GM10248 (cell line): ENCODE measurements around the gene ACSL5.
"Not testable (repeated sequence)": the region's sequence is repeated elsewhere in the genome, so short reads cannot be mapped to it uniquely, and the experiment has no call there.

Experiments used
- CTCF ChIA-PET: fragments of 300-600 bp; sonication (Branson Sonifier 250); formaldehyde crosslinking; extraction: SDS; loops from one replicate; lab custom pipeline; 2021; ENCODE audit warnings: antibody characterized with exemption; lab: Yijun Ruan, JAX
- POLR2A ChIA-PET: fragments of 350-650 bp; sonication (Branson Sonifier 250); formaldehyde crosslinking; extraction: SDS; loops from one replicate; lab custom pipeline; 2020; ENCODE audit warnings: antibody characterized with exemption; lab: Yijun Ruan, JAX
- DNase-seq: peaks from one replicate; pipeline ENCODE4 v3.0.0; 2012; ENCODE audit errors: extremely low spot score
- CTCF ChIP-seq: IDR thresholded peaks from 2 replicates; pipeline ENCODE4 v1.5.1; 2012; ENCODE audit warnings: mild to moderate bottlenecking, low read depth; ENCODE audit errors: extremely low read depth, missing control alignments, control extremely low read depth

Gene ACSL5

GRCh38 chr10:112379635-112380296 is 5.8 kb downstream of the ACSL5 start:
- no peak for DNase-seq
- ChIA-PET POLR2A (interaction anchor here (0.7 kb wide), 1 partner anchor 82 kb away, joined by 7 read pairs; no protein-coding TSS in a partner anchor), CTCF (interaction anchor here (1.1 to 2.6 kb wide), 3 partner anchors 8 to 15 kb away, joined by 3 to 5 read pairs (median 4); no protein-coding TSS in a partner anchor)
- no peak for TF ChIP-seq CTCF

- POLR2A ChIA-PET: no interaction called here
- TF ChIP-seq CTCF: no peak
- CTCF ChIA-PET: interaction anchor here (1.0 to 3.3 kb wide), 3 partner anchors 11 to 53 kb away, joined by 3 to 8 read pairs (median 4); no protein-coding TSS in a partner anchor
- DNase-seq: no peak
These were observed 8.8 kb downstream of the ACSL5 start for GRCh38 chr10:112382515-112383235.

GRCh38 chr10:112383325-112383724 is 9.4 kb downstream of the ACSL5 start:
- no peak for TF ChIP-seq CTCF
- ChIA-PET CTCF (interaction anchor here (1.0 to 7.4 kb wide), 5 partner anchors 8 to 53 kb away, joined by 3 to 36 read pairs (median 4); partner anchors contain the start of gene ACSL5), POLR2A (no interaction called here)
- no peak for DNase-seq

- TF ChIP-seq CTCF: no peak
- CTCF ChIA-PET: interaction anchor here (1.2 to 7.4 kb wide), 6 partner anchors 9 to 88 kb away, joined by 3 to 36 read pairs (median 4); partner anchors contain the start of gene ACSL5
- POLR2A ChIA-PET: no interaction called here
- DNase-seq: no peak
These were observed 10.2 kb downstream of the ACSL5 start for GRCh38 chr10:112384141-112384540.

GRCh38 chr10:112385201-112385600 is 11.3 kb downstream of the ACSL5 start:
- POLR2A ChIA-PET: no interaction called here
- TF ChIP-seq CTCF: no peak
- CTCF ChIA-PET: interaction anchor here (0.7 to 7.4 kb wide), 10 partner anchors 10 to 245 kb away, joined by 3 to 36 read pairs (median 4); partner anchors contain the start of gene ACSL5
- DNase-seq: no peak

- POLR2A ChIA-PET: interaction anchor here (1.4 kb wide), 1 partner anchor 12 kb away, joined by 6 read pairs; no protein-coding TSS in a partner anchor
- DNase-seq: not testable (repeated sequence)
- CTCF ChIA-PET: interaction anchor here (1.0 to 7.4 kb wide), 4 partner anchors 9 to 54 kb away, joined by 3 to 36 read pairs (median 5); partner anchors contain the start of gene ACSL5
These were observed 14.1 kb downstream of the ACSL5 start for GRCh38 chr10:112388056-112388455.
